CD14-positive monocyte (primary cell): ENCODE measurements around the gene MEOX1. TPM values are rescaled to one million over a fixed set of nuclear protein-coding genes. Genes with fewer than 3 reads are reported as not detected.

Source experiments
- DNase-seq, 3 donors: peaks; one replicate each; pipeline ENCODE4 v3.0.0-alpha.2; 2011 to 2022
- H2AFZ ChIP-seq: 2 replicates; pipeline ENCODE4 v1.6.0; 2012; ENCODE audit warnings: mild to moderate bottlenecking, low read depth, low read length, inconsistent platforms; ENCODE audit not compliant: insufficient read depth, poor library complexity, severe bottlenecking
- H3K27ac ChIP-seq, 2 donors: 1 replicate in 1 of 2; 2 replicates in 1 of 2; pipeline ENCODE4 v1.5.1; 2012 to 2013; ENCODE audit warnings: low read length in 2 of 2, control low read depth in 1 of 2, inconsistent platforms in 1 of 2, low read depth in 1 of 2, mild to moderate bottlenecking in 1 of 2
- H3K27me3 ChIP-seq, 2 donors: one replicate each; pipeline versions ENCODE4 v1.6.0 to v1.6.1; 2011 to 2013; ENCODE audit warnings: low read length in 2 of 2; ENCODE audit not compliant: control insufficient read depth in 2 of 2, insufficient read depth in 2 of 2
- H3K36me3 ChIP-seq, 2 donors: replicated peaks in 1 of 2; 1 replicate in 1 of 2; 2 replicates in 1 of 2; pipeline versions ENCODE4 v1.5.1 to v1.6.1; 2012 to 2013; ENCODE audit warnings: low read length in 2 of 2, control low read depth in 1 of 2, inconsistent platforms in 1 of 2, mild to moderate bottlenecking in 1 of 2; ENCODE audit not compliant: insufficient read depth in 2 of 2, control insufficient read depth in 1 of 2
- H3K4me1 ChIP-seq, 2 donors: 1 replicate in 1 of 2; 2 replicates in 1 of 2; pipeline versions ENCODE4 v1.5.1 to v1.6.1; 2012 to 2013; ENCODE audit warnings: low read length in 2 of 2, control low read depth in 1 of 2, inconsistent platforms in 1 of 2, mild to moderate bottlenecking in 1 of 2, moderate library complexity in 1 of 2; ENCODE audit not compliant: insufficient read depth in 2 of 2, control insufficient read depth in 1 of 2
- H3K4me2 ChIP-seq: replicated peaks from 2 replicates; pipeline ENCODE3; 2012; ENCODE audit warnings: low read length, moderate library complexity, mild to moderate bottlenecking; ENCODE audit not compliant: poor library complexity, severe bottlenecking; ENCODE audit errors: extremely low read depth
- H3K4me3 ChIP-seq, 3 experiments: fragments of 200-600 bp in 1 of 3; sonication (generic) in 1 of 3; replicated peaks in 1 of 3; 1 replicate in 2 of 3; 2 replicates in 1 of 3; pipeline ENCODE4 v1.5.1; 2011 to 2013; ENCODE audit warnings: low read length in 3 of 3, mild to moderate bottlenecking in 3 of 3, control low read depth in 2 of 3, low read depth in 2 of 3, inconsistent platforms in 1 of 3, moderate library complexity in 1 of 3
- H3K79me2 ChIP-seq: 2 replicates; pipeline ENCODE4 v1.6.0; 2012; ENCODE audit warnings: mild to moderate bottlenecking, control low read depth, inconsistent platforms, low read length, moderate library complexity; ENCODE audit not compliant: insufficient read depth
- H3K9ac ChIP-seq: 2 replicates; pipeline ENCODE4 v1.6.0; 2017; ENCODE audit warnings: low read length, mild to moderate bottlenecking; ENCODE audit not compliant: insufficient read depth, poor library complexity, severe bottlenecking
- H3K9me3 ChIP-seq, 2 donors: replicated peaks in 1 of 2; 1 replicate in 1 of 2; 2 replicates in 1 of 2; pipeline versions ENCODE4 v1.5.1 to v1.6.1; 2012 to 2013; ENCODE audit warnings: low read length in 2 of 2, control low read depth in 1 of 2; ENCODE audit not compliant: control insufficient read depth in 1 of 2, insufficient read depth in 1 of 2
- H4K20me1 ChIP-seq: 2 replicates; pipeline ENCODE4 v1.6.0; 2012; ENCODE audit warnings: mild to moderate bottlenecking, low read length, control low read depth, moderate library complexity; ENCODE audit not compliant: insufficient read depth
- H3K27ac Mint-ChIP-seq, 7 donors: one replicate each; pipeline ENCODE4 v1.8.0; 2020; ENCODE audit warnings: mild to moderate bottlenecking in 7 of 7, mixed read lengths in 7 of 7, moderate library complexity in 6 of 7, inconsistent platforms in 2 of 7
- H3K27me3 Mint-ChIP-seq, 3 donors: one replicate each; pipeline ENCODE4 v1.8.0; 2021 to 2022; ENCODE audit warnings: low read depth in 3 of 3, mild to moderate bottlenecking in 3 of 3, mixed read lengths in 3 of 3, moderate library complexity in 3 of 3, inconsistent platforms in 1 of 3
- H3K36me3 Mint-ChIP-seq, 2 donors: one replicate each; pipeline ENCODE4 v1.8.0; 2020; ENCODE audit warnings: mixed read lengths in 2 of 2, inconsistent platforms in 1 of 2, mild to moderate bottlenecking in 1 of 2
- H3K4me1 Mint-ChIP-seq: one replicate; pipeline ENCODE4 v1.8.0; 2020; ENCODE audit warnings: mild to moderate bottlenecking, mixed read lengths
- H3K4me3 Mint-ChIP-seq, 2 donors: one replicate each; pipeline ENCODE4 v1.8.0; 2020; ENCODE audit warnings: mild to moderate bottlenecking in 2 of 2, mixed read lengths in 2 of 2, moderate library complexity in 1 of 2
- H3K9me3 Mint-ChIP-seq, 7 donors: one replicate each; pipeline ENCODE4 v1.8.0; 2020 to 2022; ENCODE audit warnings: mixed read lengths in 7 of 7, mild to moderate bottlenecking in 6 of 7, moderate library complexity in 6 of 7, inconsistent platforms in 2 of 7
- CTCF ChIP-seq: fragments of 200-600 bp; IDR thresholded peaks from one replicate; pipeline ENCODE4 v1.8.0; 2022; ENCODE audit warnings: antibody characterized with exemption, mild to moderate bottlenecking
- WGBS: methylation state at CpG from one replicate; pipeline ENCODE4 v1.1.5; 2013; ENCODE audit warnings: missing lambda C conversion rate; ENCODE audit not compliant: insufficient coverage; 5-methylcytosine and 5-hydroxymethylcytosine counted together
- intact Hi-C, 2 donors: fragments of 100-400 bp; cut with micrococcal nuclease; formaldehyde crosslinking; loops; one replicate each; pipeline versions ENCODE4 v1.15.0 to v1.15.1; 2023
- polyA plus RNA-seq, 3 donors: library from polyadenylated mRNA; depleted of rRNA in 1 of 3; unstranded in 2 of 3; stranded (reverse) in 1 of 3; fragments of 300-500 nt in 2 of 3; fragments of >200 nt in 1 of 3; fragmentation: Illumina TruSeq in 2 of 3; gene quantifications; 1 replicate in 2 of 3; 2 replicates in 1 of 3; pipeline ENCODE4 v1.2.3, GENCODE V29; 2012 to 2021

MEOX1 gene
- polyA plus RNA-seq, 3 donors = 0.06 TPM; not detected in 2

GRCh38 chr17:43660816-43661493 lies 767 bp downstream of the MEOX1 start:
- H3K36me3 ChIP-seq = no peaks in the 10 kb centered on the region
- 23% methylated on average over 14 of the region's 16 CpGs for WGBS
- no peak for DNase-seq

More at GRCh38 chr17:43660816-43661493, 767 bp downstream of the MEOX1 start:
- Histone ChIP-seq H3K4me1 (peaks cover 17 to 21% of the 10 kb centered on the region in 2 donors), H4K20me1 (no peaks in the 10 kb centered on the region), H3K4me2 (no peak overlapping the region), H3K9me3 (no peaks in the 10 kb centered on the region), H3K4me3 (no peak overlapping the region), H3K27me3 (peaks cover 0 to 2% of the 10 kb centered on the region in 2 donors), H3K9ac (no peak overlapping the region), H3K79me2 (no peaks in the 10 kb centered on the region), H2AFZ (no peak overlapping the region), H3K27ac (no peak overlapping the region)
- TF ChIP-seq CTCF = no peak
- Mint-ChIP-seq H3K4me1 (peaks cover 24% of the 10 kb centered on the region), H3K36me3 (no peaks in the 10 kb centered on the region), H3K4me3 (no peak overlapping the region), H3K27me3 (peaks cover 8 to 16% (median 11%) of the 10 kb centered on the region in 3 donors), H3K27ac (no peak overlapping the region), H3K9me3 (no peaks in the 10 kb centered on the region)
- intact Hi-C loops = no loop called here
